Mammary microvascular endothelial cell (primary cell): Measurements from ENCODE around the gene G0S2. TPM values are rescaled to one million over a fixed set of nuclear protein-coding genes. Genes with fewer than 3 reads are reported as not detected.

Experiments used
- total RNA-seq: library from RNA; depleted of rRNA; stranded (reverse); fragments of >200 nt; gene quantifications from 2 replicates; pipeline ENCODE4 v1.2.3, GENCODE V29; 2015

Gene G0S2, protein sequence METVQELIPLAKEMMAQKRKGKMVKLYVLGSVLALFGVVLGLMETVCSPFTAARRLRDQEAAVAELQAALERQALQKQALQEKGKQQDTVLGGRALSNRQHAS
- total RNA-seq = 52.2 and 54.6 TPM in 2 replicates

GRCh38 chr1:209674957-209675564, at the start of gene G0S2:
TSS of gene G0S2 (plus strand) at chr1:209675412. CDS start at chr1:209675685, 273 bp downstream.

GRCh38 chr1:209652121-209652735, 23.0 kb upstream of the G0S2 start, which contains the start of gene LAMB3:
TSS of gene LAMB3 (minus strand) at chr1:209652425. CDS start at chr1:209650944, 1,481 bp downstream.

DNA sequence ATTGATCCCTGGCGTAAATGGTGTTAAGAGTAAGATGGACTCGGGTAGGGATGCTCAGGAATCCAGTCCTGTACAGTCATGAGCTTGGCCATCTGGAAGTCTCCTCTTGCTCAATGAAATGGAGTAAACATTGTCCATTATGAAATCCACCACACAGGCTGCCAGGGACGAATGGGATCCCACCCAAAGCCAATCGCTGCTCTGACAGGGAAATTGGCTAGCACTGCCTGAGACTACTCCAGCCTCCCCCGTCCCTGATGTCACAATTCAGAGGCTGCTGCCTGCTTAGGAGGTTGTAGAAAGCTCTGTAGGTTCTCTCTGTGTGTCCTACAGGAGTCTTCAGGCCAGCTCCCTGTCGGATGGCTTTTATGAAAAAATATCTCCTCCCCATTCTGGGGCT, 29.4 kb downstream of the G0S2 start, which contains the start of gene HSD11B1:
Gene HSD11B1, plus strand, starts transcription at position 263 of the 400 bp plus-strand sequence. Its CDS starts 97 bp downstream, at position 360.

Other genes starting within 250 kb of the G0S2 start
- not detected in 2 replicates for gene CAMK1G, start 91.7 kb upstream of the G0S2 start, total RNA-seq
- 33.9 and 40.1 TPM in 2 replicates for gene LAMB3, start 23.0 kb upstream of the G0S2 start, total RNA-seq
- 0.10 and 0.13 TPM in 2 replicates for gene HSD11B1, start 29.4 kb downstream of the G0S2 start, total RNA-seq
- gene TRAF3IP3, start 80.6 kb downstream of the G0S2 start, total RNA-seq = not detected in 2 replicates
- gene C1orf74, start 109.1 kb downstream of the G0S2 start, total RNA-seq = 1.9 and 2.5 TPM in 2 replicates
- gene IRF6, start 130.7 kb downstream of the G0S2 start, total RNA-seq = 0.33 and 0.44 TPM in 2 replicates
- 9.3 and 12.3 TPM in 2 replicates for gene UTP25, start 152.6 kb downstream of the G0S2 start, total RNA-seq